ENCODE measurements around the gene MYO9B. TPM values are rescaled to one million over a fixed set of nuclear protein-coding genes. Genes with fewer than 3 reads are reported as not detected.

Gene MYO9B
- total and polyA plus RNA-seq, 9 of the 15 experiments (the other 6 are each of a cell fraction or from before 2014, with no cell fraction given), result 2.4 to 77.6 (median 23.0) TPM

DNA sequence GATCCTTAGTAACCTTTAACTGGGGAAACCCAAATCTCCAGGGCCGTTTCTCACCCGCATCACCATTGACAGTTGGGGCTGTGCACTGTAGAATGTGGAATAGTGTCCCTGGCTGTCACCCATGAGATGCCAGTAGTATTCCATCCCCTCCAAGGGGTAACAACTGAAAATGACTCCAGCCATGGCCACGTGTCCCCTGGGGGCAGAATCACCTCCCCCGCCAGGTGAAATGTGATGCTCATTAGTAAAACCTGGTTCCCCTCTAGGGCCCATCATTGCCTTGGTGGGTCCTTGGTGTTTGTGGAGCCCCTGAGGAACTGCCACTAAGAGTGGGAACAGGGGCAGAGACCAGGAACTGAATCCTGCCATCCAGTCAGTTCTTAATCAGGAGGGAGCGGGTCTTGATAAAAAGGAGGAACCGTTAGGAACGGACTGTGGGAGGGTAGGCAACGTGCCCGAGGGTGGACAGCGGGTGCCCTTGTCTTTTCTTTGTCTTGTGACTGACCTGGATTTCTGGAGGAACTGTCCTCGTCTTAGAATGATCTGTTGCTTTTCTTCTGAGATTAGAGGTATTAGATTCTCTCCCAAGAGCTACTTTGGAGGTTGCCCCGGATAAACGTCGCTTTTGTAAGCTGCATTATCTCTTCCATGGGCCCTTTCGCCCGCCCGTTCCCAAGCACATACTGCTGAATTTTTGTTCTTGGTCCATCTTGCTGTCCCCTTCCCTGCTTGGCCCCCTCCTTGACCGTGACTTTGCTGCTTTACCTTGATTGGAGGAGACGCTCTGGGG, 3.5 kb downstream of the MYO9B start:
- DNase-seq (ENCODE audit: extremely low read depth in 1 of 4, low spot score in 3 of 4) (no peak), FAIRE-seq (no peak), ATAC-seq (no peak)
- no peaks in the 10 kb centered on the region; a peak in 1 of 5 replicates for H3K27me3 ChIP-seq (ENCODE audit: control insufficient read depth in 2 of 2, insufficient read depth in 2 of 2, low read length in 2 of 2)
- 78% methylated on average over 12 of the region's 19 CpGs for WGBS (ENCODE audit: insufficient coverage, low coverage, missing lambda C conversion rate)
- no peak overlapping the region for H2AFZ ChIP-seq (ENCODE audit: low read depth, low read length)
- in situ Hi-C loops (cut with MboI) (no loop called here), intact Hi-C loops (cut with micrococcal nuclease) (loop anchor here (10.0 kb wide), 1 partner anchor 126 kb away; no protein-coding TSS in a partner anchor)
- no peak overlapping the region for H3K27ac ChIP-seq (ENCODE audit: extremely low read depth, low read depth, low read length)
- H3K4me3 ChIP-seq, result no peak overlapping the region
- POLR2A ChIA-PET, result interaction anchor here (0.8 kb wide), 1 partner anchor 162 kb away, joined by 3 read pairs; no protein-coding TSS in a partner anchor
- peak overlapping the region; percentile 18; the same call in 1 of the 2 replicates for H3K4me2 ChIP-seq (ENCODE audit: insufficient read depth, low read length)
- no peak for TF ChIP-seq SIX5 (IDR thresholded peaks at IDR 0.05; ENCODE audit: borderline replicate concordance in 1 of 2, insufficient read depth in 1 of 2, low read depth in 1 of 2, low read length in 2 of 2)
- TF ChIP-seq, protein P1, sequence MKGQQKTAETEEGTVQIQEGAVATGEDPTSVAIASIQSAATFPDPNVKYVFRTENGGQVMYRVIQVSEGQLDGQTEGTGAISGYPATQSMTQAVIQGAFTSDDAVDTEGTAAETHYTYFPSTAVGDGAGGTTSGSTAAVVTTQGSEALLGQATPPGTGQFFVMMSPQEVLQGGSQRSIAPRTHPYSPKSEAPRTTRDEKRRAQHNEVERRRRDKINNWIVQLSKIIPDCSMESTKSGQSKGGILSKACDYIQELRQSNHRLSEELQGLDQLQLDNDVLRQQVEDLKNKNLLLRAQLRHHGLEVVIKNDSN (CRISPR knock-in tag; IDR thresholded peaks at IDR 0.05), result 0 out of 2 replicates have a peak, but pooled peaks have one; percentile 16
- H3K9ac ChIP-seq (ENCODE audit: insufficient read depth in 1 of 2, low read depth in 2 of 2, low read length in 2 of 2), result no peak overlapping the region; a peak in 1 of 4 replicates
- peaks cover 34% of the 10 kb centered on the region for H4K20me1 ChIP-seq (replicated peaks; ENCODE audit: control insufficient read depth, insufficient read depth, low read length)
- H3K79me2 ChIP-seq (ENCODE audit: control insufficient read depth, insufficient read depth, low read length), result peaks cover 91% of the 10 kb centered on the region
- CTCF ChIA-PET (ENCODE audit: low intra/inter-chr PET ratio), result no interaction called here
- BruUV-seq (replicated peaks), result no TSS peak
- H3K9me1 ChIP-seq (ENCODE audit: control insufficient read depth, insufficient read depth, low read length), result peaks cover 3% of the 10 kb centered on the region
- H3K4me1 ChIP-seq (replicated peaks in 1 of 2; ENCODE audit: control insufficient read depth in 2 of 2, insufficient read depth in 2 of 2, low read length in 2 of 2), result peaks cover 21 to 55% of the 10 kb centered on the region in 2 experiments; a peak in 4 of 5 replicates
- no peaks in the 10 kb centered on the region for H3K9me3 ChIP-seq (replicated peaks; ENCODE audit: control insufficient read depth, insufficient read depth, low read depth, low read length)
- peaks cover 10% of the 10 kb centered on the region; the same call in 2 of the 3 replicates for H3K36me3 ChIP-seq (ENCODE audit: control insufficient read depth, insufficient read depth, low read length)
